HG03039 (cell line): ENCODE results near the gene SHROOM4.

Experiments used
- ATAC-seq: cut with Tn5 transposase; IDR thresholded peaks from one replicate; pipeline ENCODE4 v1.9.1; 2021; ENCODE audit warnings: mild to moderate bottlenecking, moderate library complexity; ENCODE audit not compliant: unreplicated experiment

SHROOM4 gene

GRCh38 chrX:50787099-50787498, 26.9 kb downstream of the SHROOM4 start:
- no peak for ATAC-seq

- ATAC-seq: no peak
Measured at GRCh38 chrX:50780144-50780543, 33.9 kb downstream of the SHROOM4 start.

- no peak for ATAC-seq
Measured at GRCh38 chrX:50779694-50780093, 34.3 kb downstream of the SHROOM4 start.

- ATAC-seq: no peak
Measured at GRCh38 chrX:50778272-50778671, 35.7 kb downstream of the SHROOM4 start.

GRCh38 chrX:50776248-50776647, 37.7 kb downstream of the SHROOM4 start:
- no peak for ATAC-seq

GRCh38 chrX:50771382-50771781, 42.6 kb downstream of the SHROOM4 start:
- ATAC-seq: no peak

- ATAC-seq: no peak
Measured at GRCh38 chrX:50770702-50771101, 43.3 kb downstream of the SHROOM4 start.

- ATAC-seq: no peak
Measured at GRCh38 chrX:50769389-50770063, 44.5 kb downstream of the SHROOM4 start.

GRCh38 chrX:50768801-50769200, 45.2 kb downstream of the SHROOM4 start:
- no peak for ATAC-seq

GRCh38 chrX:50765986-50766385, 48.0 kb downstream of the SHROOM4 start:
- ATAC-seq: no peak

GRCh38 chrX:50762578-50762977, 51.4 kb downstream of the SHROOM4 start:
- ATAC-seq: no peak

- ATAC-seq: no peak
Measured at GRCh38 chrX:50756276-50756675, 57.7 kb downstream of the SHROOM4 start.

GRCh38 chrX:50751091-50751490, 62.9 kb downstream of the SHROOM4 start:
- ATAC-seq: no peak

GRCh38 chrX:50747471-50747900, 66.5 kb downstream of the SHROOM4 start:
- no peak for ATAC-seq

- ATAC-seq: no peak
Measured at GRCh38 chrX:50736656-50737055, 77.3 kb downstream of the SHROOM4 start.

GRCh38 chrX:50726296-50726695, 87.7 kb downstream of the SHROOM4 start:
- ATAC-seq: no peak

- no peak for ATAC-seq
Measured at GRCh38 chrX:50725310-50725709, 88.7 kb downstream of the SHROOM4 start.

- no peak for ATAC-seq
Measured at GRCh38 chrX:50723006-50723405, 91.0 kb downstream of the SHROOM4 start.

GRCh38 chrX:50721764-50722521, 92.1 kb downstream of the SHROOM4 start:
- ATAC-seq: no peak

- ATAC-seq: no peak
Measured at GRCh38 chrX:50719614-50720013, 94.4 kb downstream of the SHROOM4 start.

GRCh38 chrX:50718776-50719175, 95.2 kb downstream of the SHROOM4 start:
- ATAC-seq: no peak

GRCh38 chrX:50716706-50717105, 97.3 kb downstream of the SHROOM4 start:
- no peak for ATAC-seq
